OCI-LY1 (cell line): Measurements from ENCODE around the gene EFHD1.

Source experiments
- H2AFZ ChIP-seq: fragments of 200-600 bp; sonication (generic), shearing (Covaris generic); 2 replicates; pipeline ENCODE4 v1.6.0; 2014; ENCODE audit warnings: antibody characterized with exemption, mild to moderate bottlenecking, low read length
- H3F3A ChIP-seq: fragments of 200-600 bp; sonication (generic), shearing (Covaris generic); 2 replicates; pipeline ENCODE4 v1.6.0; 2014; ENCODE audit warnings: mild to moderate bottlenecking, antibody characterized with exemption, low read length, moderate library complexity; ENCODE audit not compliant: insufficient read depth
- H3K27ac ChIP-seq: fragments of 200-600 bp; sonication (generic); 2 replicates; pipeline ENCODE4 v1.5.1; 2014; ENCODE audit warnings: low read length, mixed run types, mild to moderate bottlenecking, low read depth; ENCODE audit not compliant: poor library complexity, severe bottlenecking
- H3K27me3 ChIP-seq: fragments of 200-600 bp; sonication (generic); 2 replicates; pipeline ENCODE4 v1.6.0; 2014; ENCODE audit warnings: antibody characterized with exemption, mild to moderate bottlenecking, low read length, moderate library complexity; ENCODE audit not compliant: insufficient read depth
- H3K36me3 ChIP-seq: fragments of 200-600 bp; sonication (generic); 2 replicates; pipeline ENCODE4 v1.6.1; 2014; ENCODE audit warnings: mild to moderate bottlenecking, antibody characterized with exemption, low read length, moderate library complexity, mixed read lengths; ENCODE audit not compliant: insufficient read depth
- H3K4me1 ChIP-seq: fragments of 200-600 bp; sonication (generic); 2 replicates; pipeline ENCODE4 v1.5.1; 2014; ENCODE audit warnings: mild to moderate bottlenecking, low read length, moderate library complexity; ENCODE audit not compliant: insufficient read depth, severe bottlenecking
- H3K4me2 ChIP-seq: fragments of 200-600 bp; sonication (generic), shearing (Covaris generic); 2 replicates; pipeline ENCODE4 v1.6.1; 2014; ENCODE audit warnings: low read length
- H3K4me3 ChIP-seq: fragments of 200-600 bp; sonication (generic); 2 replicates; pipeline ENCODE4 v1.5.1; 2014; ENCODE audit warnings: low read length, low read depth, mild to moderate bottlenecking, mixed read lengths; ENCODE audit not compliant: poor library complexity, severe bottlenecking
- H3K79me2 ChIP-seq: fragments of 200-600 bp; shearing (Covaris generic); 2 replicates; pipeline ENCODE4 v1.6.1; 2016; ENCODE audit warnings: mixed run types, low read length, mixed read lengths; ENCODE audit not compliant: insufficient read depth
- H3K9ac ChIP-seq: fragments of 200-600 bp; sonication (generic), shearing (Covaris generic); 2 replicates; pipeline ENCODE4 v1.6.1; 2014; ENCODE audit warnings: mild to moderate bottlenecking, low read length, mixed read lengths
- H3K9me2 ChIP-seq: fragments of 200-600 bp; sonication (generic), shearing (Covaris generic); 2 replicates; pipeline ENCODE4 v1.6.1; 2014; ENCODE audit warnings: low read depth, mild to moderate bottlenecking, low read length, mixed read lengths
- H3K9me3 ChIP-seq: fragments of 200-600 bp; shearing (Covaris generic); 2 replicates; pipeline ENCODE4 v1.6.1; 2014; ENCODE audit warnings: low read length, mixed read lengths
- H4K20me1 ChIP-seq: fragments of 200-600 bp; sonication (generic), shearing (Covaris generic); 2 replicates; pipeline ENCODE4 v1.6.0; 2016; ENCODE audit warnings: mild to moderate bottlenecking, low read length; ENCODE audit not compliant: insufficient read depth
- CTCF ChIP-seq: fragments of 200-600 bp; sonication (generic), shearing (Covaris generic); IDR thresholded peaks from 2 replicates; pipeline ENCODE4 v1.5.1; 2017; ENCODE audit warnings: mild to moderate bottlenecking, antibody characterized with exemption, low read length, moderate library complexity, mixed read lengths
- EZH2 ChIP-seq: fragments of 200-600 bp; sonication (generic), shearing (Covaris generic); IDR thresholded peaks from 2 replicates; pipeline ENCODE4 v1.8.0; 2017; ENCODE audit warnings: borderline replicate concordance, mixed run types, mild to moderate bottlenecking, antibody characterized with exemption, low read length, moderate library complexity, mixed read lengths

EFHD1 gene

GRCh38 chr2:232699110-232699509 is 65.7 kb downstream of the EFHD1 start:
- Histone ChIP-seq H4K20me1 (no peaks in the 10 kb centered on the region), H3K4me3 (peak overlapping the region; percentile 98), H3F3A (no peaks in the 10 kb centered on the region), H3K4me2 (peak overlapping the region; percentile 75), H2AFZ (no peak overlapping the region), H3K27me3 (no peaks in the 10 kb centered on the region), H3K79me2 (peaks cover 50% of the 10 kb centered on the region), H3K36me3 (peaks cover 32% of the 10 kb centered on the region), H3K9me2 (no peaks in the 10 kb centered on the region), H3K9me3 (no peaks in the 10 kb centered on the region), H3K27ac (no peak overlapping the region), H3K9ac (peak overlapping the region; percentile 96; the same call in 1 of the 2 replicates), H3K4me1 (peaks cover 25% of the 10 kb centered on the region)
- no peak for TF ChIP-seq CTCF
- TF ChIP-seq EZH2: no peak

GRCh38 chr2:232700154-232700553 is 66.8 kb downstream of the EFHD1 start:
- H3K4me3 ChIP-seq: no peak overlapping the region
- 0 out of 2 replicates have a peak overlapping the region, but pooled peaks have one; percentile 10 for H3K9ac ChIP-seq
- TF ChIP-seq EZH2 (no peak), CTCF (no peak)
- H2AFZ ChIP-seq: no peak overlapping the region
- H3K36me3 ChIP-seq: peaks cover 40% of the 10 kb centered on the region
- H3K4me1 ChIP-seq: peaks cover 25% of the 10 kb centered on the region
- no peaks in the 10 kb centered on the region for H4K20me1 ChIP-seq
- H3F3A ChIP-seq: no peaks in the 10 kb centered on the region
- H3K4me2 ChIP-seq: peak overlapping the region; percentile 75; the same call in 1 of the 2 replicates
- no peaks in the 10 kb centered on the region for H3K9me3 ChIP-seq
- H3K27me3 ChIP-seq: no peaks in the 10 kb centered on the region
- peaks cover 55% of the 10 kb centered on the region for H3K79me2 ChIP-seq
- H3K9me2 ChIP-seq: no peaks in the 10 kb centered on the region
- H3K27ac ChIP-seq: no peak overlapping the region

- Histone ChIP-seq H3K4me2 (no peak overlapping the region), H4K20me1 (no peaks in the 10 kb centered on the region), H3K36me3 (peaks cover 70% of the 10 kb centered on the region), H2AFZ (no peak overlapping the region), H3K4me1 (no peaks in the 10 kb centered on the region), H3K79me2 (peaks cover 27% of the 10 kb centered on the region), H3F3A (no peaks in the 10 kb centered on the region), H3K27ac (no peak overlapping the region), H3K27me3 (no peaks in the 10 kb centered on the region), H3K9ac (no peak overlapping the region), H3K4me3 (no peak overlapping the region), H3K9me3 (no peaks in the 10 kb centered on the region), H3K9me2 (no peaks in the 10 kb centered on the region)
- no peak for TF ChIP-seq EZH2
- TF ChIP-seq CTCF: no peak
These were observed 73.7 kb downstream of the EFHD1 start for GRCh38 chr2:232707076-232707475.
